Peyer's patch (tissue), 4 donors: ENCODE data around the gene ADPRS. TPM values are rescaled to one million over a fixed set of nuclear protein-coding genes. Genes with fewer than 3 reads are reported as not detected.

ENCODE experiments used
- DNase-seq, 3 donors: peaks; one replicate each; pipeline ENCODE4 v3.0.0-alpha.2; 2017 to 2019
- H3K27ac ChIP-seq, 4 donors: fragments of 200-600 bp; sonication (generic); one replicate each; pipeline ENCODE4 v1.5.1; 2016 to 2019
- H3K27me3 ChIP-seq, 2 donors: fragments of 200-600 bp; sonication (generic); one replicate each; pipeline ENCODE4 v1.5.1; 2019
- H3K36me3 ChIP-seq, 3 donors: fragments of 200-600 bp; sonication (generic); one replicate each; pipeline ENCODE4 v1.5.1; 2016 to 2019
- H3K4me1 ChIP-seq, 4 donors: fragments of 200-600 bp; sonication (generic); one replicate each; pipeline ENCODE4 v1.5.1; 2016 to 2019
- H3K4me3 ChIP-seq, 4 donors: fragments of 200-600 bp; sonication (generic); 1 replicate in 3 of 4; 2 replicates in 1 of 4; pipeline ENCODE4 v1.5.1; 2016 to 2019; ENCODE audit warnings: mild to moderate bottlenecking in 1 of 4
- H3K9me3 ChIP-seq, 4 donors: fragments of 200-600 bp; sonication (generic); one replicate each; pipeline ENCODE4 v1.5.1; 2016 to 2019; ENCODE audit warnings: mild to moderate bottlenecking in 1 of 4
- CTCF ChIP-seq, 6 experiments: fragments of 450-650 bp in 4 of 6; fragments of 200-600 bp in 2 of 6; sonication (generic) in 1 of 6; IDR thresholded peaks; one replicate each; pipeline ENCODE4 v1.5.1; 2017 to 2019; ENCODE audit warnings: antibody characterized with exemption in 6 of 6, mild to moderate bottlenecking in 3 of 6, moderate library complexity in 1 of 6
- POLR2A ChIP-seq, 2 donors: fragments of 450-650 bp; IDR thresholded peaks; one replicate each; pipeline ENCODE4 v1.5.1; 2017; ENCODE audit warnings: antibody characterized with exemption in 2 of 2, mild to moderate bottlenecking in 2 of 2, moderate library complexity in 2 of 2
- total RNA-seq, 4 donors: library from RNA; depleted of rRNA; stranded (reverse); fragments of >200 nt; gene quantifications; one replicate each; pipeline ENCODE4 v1.1.0, GENCODE V29; 2016

ADPRS gene
- total RNA-seq, 4 donors from 2014 or later: 16.5 to 50.0 (median 30.8) TPM

GRCh38 chr1:36100376-36100775 lies 11.7 kb downstream of the ADPRS start:
- peaks cover 0 to 8% (median 0%) of the 10 kb centered on the region in 3 donors for H3K36me3 ChIP-seq
- H3K27ac ChIP-seq: no peak overlapping the region
- peaks cover 0 to 4% (median 0%) of the 10 kb centered on the region in 4 donors for H3K4me1 ChIP-seq
- DNase-seq: peak in 1 of 3 donors; percentile 45
- no peaks in the 10 kb centered on the region for H3K27me3 ChIP-seq
- no peaks in the 10 kb centered on the region for H3K9me3 ChIP-seq
- no peak overlapping the region for H3K4me3 ChIP-seq
- TF ChIP-seq POLR2A (IDR thresholded peaks at IDR 0.05) (no peak), CTCF (IDR thresholded peaks at IDR 0.05) (no peak)

DNA sequence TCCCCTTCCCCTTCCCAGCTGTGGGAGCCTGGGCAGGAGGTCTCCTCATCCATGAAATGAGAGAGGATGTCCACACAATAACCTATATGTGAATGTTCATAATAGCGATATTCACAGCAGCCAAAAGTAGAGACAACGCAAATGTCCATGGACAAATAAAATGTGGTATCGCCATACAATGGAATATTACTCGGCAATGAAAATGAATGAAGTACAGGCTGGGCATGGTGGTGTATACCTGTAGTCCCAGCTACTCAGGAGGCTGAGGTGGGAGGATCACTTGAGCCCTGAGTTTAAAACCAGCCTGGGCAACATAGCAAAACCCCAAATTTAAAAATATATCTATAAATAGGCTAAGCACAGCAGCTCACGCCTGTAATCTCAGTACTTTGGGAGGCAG lies 12.9 kb downstream of the ADPRS start:
- Histone ChIP-seq H3K4me1 (peaks cover 0 to 4% (median 0%) of the 10 kb centered on the region in 4 donors), H3K4me3 (no peak overlapping the region), H3K9me3 (no peaks in the 10 kb centered on the region), H3K36me3 (no peaks in the 10 kb centered on the region), H3K27ac (no peak overlapping the region), H3K27me3 (no peaks in the 10 kb centered on the region)
- DNase-seq: no peak
- no peak for TF ChIP-seq CTCF (IDR thresholded peaks at IDR 0.05)
- no peak for TF ChIP-seq POLR2A (IDR thresholded peaks at IDR 0.05)

DNA sequence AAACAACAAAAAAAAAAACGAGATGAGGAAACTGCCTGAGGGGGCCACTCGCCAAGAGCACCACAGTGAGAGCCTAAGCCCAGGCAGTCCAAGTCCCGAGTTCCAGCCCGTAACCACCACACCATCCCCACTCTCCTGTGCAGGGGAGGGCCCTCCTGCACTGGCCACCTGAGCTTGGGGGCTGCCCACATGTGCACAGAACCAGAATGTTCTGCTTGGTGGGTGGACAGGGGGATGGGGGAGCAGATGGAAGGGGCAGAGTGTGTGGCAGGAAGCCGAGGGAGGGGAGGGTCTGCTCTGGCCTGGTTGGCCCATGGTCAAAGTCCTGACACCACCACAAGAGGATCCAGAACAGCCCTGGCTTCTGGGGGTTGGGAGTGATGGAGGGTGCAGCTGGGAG lies 17.6 kb downstream of the ADPRS start:
- DNase-seq: no peak
- Histone ChIP-seq H3K27ac (no peak overlapping the region), H3K36me3 (no peaks in the 10 kb centered on the region), H3K27me3 (no peaks in the 10 kb centered on the region), H3K4me3 (no peak overlapping the region), H3K9me3 (no peaks in the 10 kb centered on the region), H3K4me1 (no peaks in the 10 kb centered on the region)
- TF ChIP-seq CTCF (IDR thresholded peaks at IDR 0.05): no peak
- no peak for TF ChIP-seq POLR2A (IDR thresholded peaks at IDR 0.05)

DNA sequence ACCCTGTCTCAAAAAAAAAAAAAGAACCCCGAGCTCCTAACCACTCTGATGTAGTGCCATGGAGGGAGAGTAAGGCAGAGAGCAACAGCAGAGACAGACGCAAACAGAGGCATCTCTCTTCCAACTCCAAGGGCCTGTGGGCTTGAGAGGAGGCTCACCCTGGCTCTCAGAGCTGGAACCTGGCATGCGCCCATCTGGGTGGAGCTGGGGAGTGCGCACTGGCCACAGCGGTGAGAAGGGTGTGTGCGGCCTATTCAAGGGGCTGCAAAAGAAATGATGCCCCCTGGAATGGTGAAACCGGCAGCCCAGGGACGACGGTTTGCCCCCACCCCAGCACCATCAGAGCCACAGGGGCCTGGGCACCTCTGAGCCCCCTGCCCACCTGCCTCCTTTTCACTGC lies 18.7 kb downstream of the ADPRS start:
- Histone ChIP-seq H3K9me3 (no peaks in the 10 kb centered on the region), H3K4me1 (no peaks in the 10 kb centered on the region), H3K27me3 (no peaks in the 10 kb centered on the region), H3K27ac (no peak overlapping the region), H3K36me3 (no peaks in the 10 kb centered on the region), H3K4me3 (no peak overlapping the region)
- TF ChIP-seq POLR2A (IDR thresholded peaks at IDR 0.05) (no peak), CTCF (IDR thresholded peaks at IDR 0.05) (no peak)
- DNase-seq: no peak

DNA sequence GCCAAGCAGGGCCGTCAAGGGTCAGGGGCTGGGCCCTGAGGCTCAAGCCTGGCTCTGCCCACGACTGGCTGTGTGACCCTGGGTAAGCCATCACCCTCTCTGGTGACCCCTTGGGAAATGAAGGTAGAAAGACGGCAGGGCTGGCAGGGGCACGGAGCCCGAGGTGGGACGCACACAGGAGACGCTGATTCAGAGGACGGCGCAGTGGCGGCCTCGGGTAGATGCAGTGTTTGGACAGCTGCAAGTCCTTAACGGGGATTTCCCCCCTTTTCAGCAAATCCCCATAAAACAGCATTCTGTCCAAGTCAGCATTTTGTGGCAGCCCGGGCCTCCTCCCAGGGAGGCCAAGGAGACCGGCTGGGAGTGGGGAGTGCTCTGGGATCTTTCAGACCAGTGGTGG lies 19.6 kb downstream of the ADPRS start:
- Histone ChIP-seq H3K4me3 (no peak overlapping the region), H3K9me3 (no peaks in the 10 kb centered on the region), H3K27me3 (no peaks in the 10 kb centered on the region), H3K36me3 (no peaks in the 10 kb centered on the region), H3K4me1 (no peaks in the 10 kb centered on the region), H3K27ac (no peak overlapping the region)
- DNase-seq: no peak
- TF ChIP-seq POLR2A (IDR thresholded peaks at IDR 0.05): no peak

- H3K27ac ChIP-seq: no peak overlapping the region
- H3K36me3 ChIP-seq: no peaks in the 10 kb centered on the region
- no peak overlapping the region for H3K4me3 ChIP-seq
- peak in 2 of 3 donors; percentile 35 to 63 for DNase-seq
- no peak for TF ChIP-seq POLR2A (IDR thresholded peaks at IDR 0.05)
- TF ChIP-seq CTCF (IDR thresholded peaks at IDR 0.05): no peak
- no peaks in the 10 kb centered on the region for H3K4me1 ChIP-seq
- H3K27me3 ChIP-seq: no peaks in the 10 kb centered on the region
- no peaks in the 10 kb centered on the region for H3K9me3 ChIP-seq
Observed at GRCh38 chr1:36109041-36109679, 20.5 kb downstream of the ADPRS start.
